PC-3 (cell line): ENCODE data around the gene TTYH1. TPM values are rescaled to one million over a fixed set of nuclear protein-coding genes. Genes with fewer than 3 reads are reported as not detected.

Experiments used
- ATAC-seq: fragments of 200-7000 bp; cut with Tn5 transposase; 2 replicates; pipeline ENCODE4 v1.9.1; 2020; ENCODE audit warnings: mild to moderate bottlenecking, moderate library complexity
- BruUV-seq: library from RNA; stranded (reverse); fragments of 400-500 nt; replicated peaks from 2 replicates; lab custom pipeline; 2021; lab: Mats Ljungman, UMichigan
- CTCF ChIA-PET: fragments of 300-600 bp; sonication (Branson Sonifier 250); formaldehyde crosslinking; loops from one replicate; lab custom pipeline; 2022; ENCODE audit warnings: antibody characterized with exemption; lab: Charles Lee
- POLR2A ChIA-PET: fragments of 300-600 bp; sonication (Branson Sonifier 250); formaldehyde crosslinking; loops from one replicate; lab custom pipeline; 2022; ENCODE audit warnings: antibody characterized with exemption; ENCODE audit not compliant: unreplicated experiment; lab: Charles Lee
- DNase-seq: peaks from one replicate; pipeline ENCODE4 v3.0.0-alpha.2; 2015
- H2AFZ ChIP-seq: fragments of 300-600 bp; sonication (generic); 2 replicates; pipeline ENCODE4 v1.6.0; 2016; ENCODE audit warnings: antibody characterized with exemption, low read length
- H3F3A ChIP-seq: fragments of 300-600 bp; sonication (generic); one replicate; pipeline ENCODE4 v1.6.0; 2017; ENCODE audit warnings: antibody characterized with exemption, low read length, control low read depth, mild to moderate bottlenecking; ENCODE audit not compliant: unreplicated experiment
- H3K27ac ChIP-seq: fragments of 300-600 bp; sonication (generic); 2 replicates; pipeline ENCODE4 v1.5.1; 2016; ENCODE audit warnings: mild to moderate bottlenecking, low read length
- H3K27me3 ChIP-seq: fragments of 300-600 bp; sonication (generic); 2 replicates; pipeline ENCODE4 v1.6.1; 2016; ENCODE audit warnings: low read length, mixed read lengths
- H3K36me3 ChIP-seq: fragments of 300-600 bp; sonication (generic); 2 replicates; pipeline ENCODE4 v1.6.1; 2016; ENCODE audit warnings: low read depth, mixed run types, low read length, mixed read lengths
- H3K4me1 ChIP-seq: fragments of 300-600 bp; sonication (generic); 2 replicates; pipeline ENCODE4 v1.5.1; 2016; ENCODE audit warnings: low read length; ENCODE audit not compliant: insufficient read depth
- H3K4me2 ChIP-seq: fragments of 300-600 bp; sonication (generic); 2 replicates; pipeline ENCODE4 v1.6.0; 2016; ENCODE audit warnings: low read length
- H3K4me3 ChIP-seq: fragments of 300-600 bp; sonication (generic); 2 replicates; pipeline ENCODE4 v1.5.1; 2016; ENCODE audit warnings: mild to moderate bottlenecking, low read length, mixed read lengths
- H3K79me2 ChIP-seq: fragments of 300-600 bp; sonication (generic); 2 replicates; pipeline ENCODE4 v1.6.1; 2017; ENCODE audit warnings: low read length, mixed read lengths
- H3K9ac ChIP-seq: fragments of 300-600 bp; sonication (generic); 2 replicates; pipeline ENCODE4 v1.6.0; 2016; ENCODE audit warnings: mild to moderate bottlenecking, low read length
- H3K9me2 ChIP-seq: fragments of 300-600 bp; sonication (generic); replicated peaks from 2 replicates; pipeline ENCODE4 v1.6.1; 2016; ENCODE audit warnings: mixed run types, low read length, mixed read lengths
- H3K9me3 ChIP-seq: fragments of 300-600 bp; sonication (generic); 2 replicates; pipeline ENCODE4 v1.6.1; 2016; ENCODE audit warnings: low read length, mixed read lengths
- H4K20me1 ChIP-seq: fragments of 300-600 bp; sonication (generic); 2 replicates; pipeline ENCODE4 v1.6.1; 2016; ENCODE audit warnings: low read length, mixed read lengths
- EZH2 ChIP-seq: fragments of 300-600 bp; sonication (generic); IDR thresholded peaks from one replicate; pipeline ENCODE4 v1.6.1; 2017; ENCODE audit warnings: antibody characterized with exemption, mild to moderate bottlenecking, low read length; ENCODE audit not compliant: unreplicated experiment
- EZH2phosphoT487 ChIP-seq: fragments of 300-600 bp; sonication (generic); IDR thresholded peaks from 2 replicates; pipeline ENCODE4 v1.6.1; 2018; ENCODE audit warnings: mild to moderate bottlenecking, antibody characterized with exemption, low read length, borderline replicate concordance
- intact Hi-C: fragments of 100-400 bp; cut with micrococcal nuclease; formaldehyde crosslinking; loops from 2 replicates; pipeline ENCODE4 v1.9.0; 2023
- total RNA-seq: library from RNA; depleted of rRNA; stranded (reverse); fragments of >200 nt; gene quantifications from 2 replicates; pipeline ENCODE4 v1.2.3, GENCODE V29; 2014
- TF ChIP-seq, protein P1 (sequence below): fragments of 300-600 bp; sonication (generic); conservative IDR thresholded peaks from 2 replicates; pipeline ENCODE4 v1.5.1; 2017; ENCODE audit warnings: antibody characterized with exemption, low read depth, mild to moderate bottlenecking, low read length

The TTYH1 gene
- total RNA-seq, 1 experiment from 2014 or later = 1.1 TPM

DNA sequence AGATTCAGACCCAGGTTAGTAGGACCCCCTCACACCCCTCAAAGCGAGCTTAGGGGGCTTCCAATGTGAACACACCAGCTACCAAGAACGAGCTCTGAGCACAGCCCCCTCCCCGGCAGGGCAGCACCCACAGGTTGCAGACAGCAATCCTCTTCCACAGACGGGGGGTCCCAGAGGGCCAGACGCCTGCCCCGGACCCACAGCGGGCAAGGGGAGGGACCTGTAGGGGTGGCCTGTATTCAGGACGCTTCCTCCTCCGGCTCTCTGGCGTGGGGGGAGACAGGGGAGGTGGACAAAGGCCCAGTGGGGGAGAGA, 4.8 kb downstream of the TTYH1 start:
- no TSS peak for BruUV-seq
- H2AFZ ChIP-seq = no peak overlapping the region

GRCh38 chr19:54420383-54421168, 5.3 kb downstream of the TTYH1 start:
- Histone ChIP-seq H4K20me1 (no peaks in the 10 kb centered on the region), H3K9me3 (no peaks in the 10 kb centered on the region), H3K36me3 (no peaks in the 10 kb centered on the region), H3K9me2 (no peaks in the 10 kb centered on the region), H2AFZ (no peak overlapping the region), H3K79me2 (no peaks in the 10 kb centered on the region), H3K4me1 (no peaks in the 10 kb centered on the region), H3K27ac (no peak overlapping the region), H3K4me2 (no peak overlapping the region), H3K27me3 (peaks cover 6% of the 10 kb centered on the region; the same call in 1 of the 2 replicates), H3K4me3 (no peak overlapping the region), H3F3A (no peaks in the 10 kb centered on the region), H3K9ac (no peak overlapping the region)
- ATAC-seq (no peak), DNase-seq (no peak)
- no TSS peak for BruUV-seq
- POLR2A ChIA-PET = interaction anchor here (0.6 kb wide), 1 partner anchor 45 kb away, joined by 13 read pairs; no protein-coding TSS in a partner anchor
- TF ChIP-seq EZH2phosphoT487 = no peak
- intact Hi-C loops = no loop called here
- CTCF ChIA-PET = interaction anchor here (0.6 kb wide), 1 partner anchor 9 kb away, joined by 4 read pairs; no protein-coding TSS in a partner anchor

More for the DNA sequence above, 4.8 kb downstream of the TTYH1 start:
- H3K9me3 ChIP-seq = no peaks in the 10 kb centered on the region
- no peak overlapping the region for H3K4me3 ChIP-seq
- H3F3A ChIP-seq = no peaks in the 10 kb centered on the region
- no peak overlapping the region for H3K9ac ChIP-seq
- H4K20me1 ChIP-seq = no peaks in the 10 kb centered on the region
- intact Hi-C loops = no loop called here
- H3K9me2 ChIP-seq = no peaks in the 10 kb centered on the region
- no peaks in the 10 kb centered on the region for H3K79me2 ChIP-seq
- DNase-seq = no peak
- ChIA-PET CTCF (interaction anchor here (0.6 kb wide), 1 partner anchor 8 kb away, joined by 4 read pairs; no protein-coding TSS in a partner anchor), POLR2A (no interaction called here)
- no peaks in the 10 kb centered on the region for H3K4me1 ChIP-seq
- no peak for TF ChIP-seq EZH2
- TF ChIP-seq EZH2phosphoT487 = no peak
- TF ChIP-seq, protein P1, sequence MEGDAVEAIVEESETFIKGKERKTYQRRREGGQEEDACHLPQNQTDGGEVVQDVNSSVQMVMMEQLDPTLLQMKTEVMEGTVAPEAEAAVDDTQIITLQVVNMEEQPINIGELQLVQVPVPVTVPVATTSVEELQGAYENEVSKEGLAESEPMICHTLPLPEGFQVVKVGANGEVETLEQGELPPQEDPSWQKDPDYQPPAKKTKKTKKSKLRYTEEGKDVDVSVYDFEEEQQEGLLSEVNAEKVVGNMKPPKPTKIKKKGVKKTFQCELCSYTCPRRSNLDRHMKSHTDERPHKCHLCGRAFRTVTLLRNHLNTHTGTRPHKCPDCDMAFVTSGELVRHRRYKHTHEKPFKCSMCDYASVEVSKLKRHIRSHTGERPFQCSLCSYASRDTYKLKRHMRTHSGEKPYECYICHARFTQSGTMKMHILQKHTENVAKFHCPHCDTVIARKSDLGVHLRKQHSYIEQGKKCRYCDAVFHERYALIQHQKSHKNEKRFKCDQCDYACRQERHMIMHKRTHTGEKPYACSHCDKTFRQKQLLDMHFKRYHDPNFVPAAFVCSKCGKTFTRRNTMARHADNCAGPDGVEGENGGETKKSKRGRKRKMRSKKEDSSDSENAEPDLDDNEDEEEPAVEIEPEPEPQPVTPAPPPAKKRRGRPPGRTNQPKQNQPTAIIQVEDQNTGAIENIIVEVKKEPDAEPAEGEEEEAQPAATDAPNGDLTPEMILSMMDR = no peak
- no peak for ATAC-seq
- H3K4me2 ChIP-seq = no peak overlapping the region
- H3K27me3 ChIP-seq = 0 out of 2 replicates have a peak, but pooled peaks cover under 1% of the 10 kb centered on the region
- no peaks in the 10 kb centered on the region for H3K36me3 ChIP-seq
- no peak overlapping the region for H3K27ac ChIP-seq

DNA sequence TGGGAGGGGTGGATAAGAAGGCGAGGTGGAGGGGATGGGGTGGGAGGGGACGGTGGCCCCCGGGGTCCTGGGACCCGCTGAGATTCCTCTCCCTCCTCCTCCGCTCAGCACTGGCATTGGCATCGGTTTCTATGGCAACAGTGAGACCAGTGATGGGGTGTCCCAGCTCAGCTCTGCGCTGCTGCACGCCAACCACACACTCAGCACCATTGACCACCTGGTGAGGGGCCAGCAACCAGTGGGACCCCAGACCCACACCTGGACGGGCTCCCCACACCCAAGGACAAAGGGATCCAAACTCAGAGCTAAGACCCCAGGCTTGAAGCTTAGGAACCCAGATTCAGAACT, 5.9 kb downstream of the TTYH1 start:
- H3K9me2 ChIP-seq = no peaks in the 10 kb centered on the region
- intact Hi-C loops = no loop called here
- DNase-seq = no peak
- TF ChIP-seq EZH2phosphoT487 (no peak), EZH2 (no peak)
- TF ChIP-seq, protein P1 = no peak
- H3K27ac ChIP-seq = no peak overlapping the region
- H3K79me2 ChIP-seq = no peaks in the 10 kb centered on the region
- H3K27me3 ChIP-seq = peaks cover 6% of the 10 kb centered on the region; the same call in 1 of the 2 replicates
- POLR2A ChIA-PET = no interaction called here
- BruUV-seq = no TSS peak
- ATAC-seq = no peak
- H3K9ac ChIP-seq = no peak overlapping the region
- H4K20me1 ChIP-seq = no peaks in the 10 kb centered on the region
- no peak overlapping the region for H2AFZ ChIP-seq
- H3F3A ChIP-seq = no peaks in the 10 kb centered on the region
- CTCF ChIA-PET = no interaction called here
- no peak overlapping the region for H3K4me2 ChIP-seq
- no peaks in the 10 kb centered on the region for H3K36me3 ChIP-seq
- peaks cover 2% of the 10 kb centered on the region for H3K4me1 ChIP-seq
- H3K9me3 ChIP-seq = no peaks in the 10 kb centered on the region
- no peak overlapping the region for H3K4me3 ChIP-seq
